ENCODE measurements around the gene CYBC1.

The CYBC1 gene

DNA sequence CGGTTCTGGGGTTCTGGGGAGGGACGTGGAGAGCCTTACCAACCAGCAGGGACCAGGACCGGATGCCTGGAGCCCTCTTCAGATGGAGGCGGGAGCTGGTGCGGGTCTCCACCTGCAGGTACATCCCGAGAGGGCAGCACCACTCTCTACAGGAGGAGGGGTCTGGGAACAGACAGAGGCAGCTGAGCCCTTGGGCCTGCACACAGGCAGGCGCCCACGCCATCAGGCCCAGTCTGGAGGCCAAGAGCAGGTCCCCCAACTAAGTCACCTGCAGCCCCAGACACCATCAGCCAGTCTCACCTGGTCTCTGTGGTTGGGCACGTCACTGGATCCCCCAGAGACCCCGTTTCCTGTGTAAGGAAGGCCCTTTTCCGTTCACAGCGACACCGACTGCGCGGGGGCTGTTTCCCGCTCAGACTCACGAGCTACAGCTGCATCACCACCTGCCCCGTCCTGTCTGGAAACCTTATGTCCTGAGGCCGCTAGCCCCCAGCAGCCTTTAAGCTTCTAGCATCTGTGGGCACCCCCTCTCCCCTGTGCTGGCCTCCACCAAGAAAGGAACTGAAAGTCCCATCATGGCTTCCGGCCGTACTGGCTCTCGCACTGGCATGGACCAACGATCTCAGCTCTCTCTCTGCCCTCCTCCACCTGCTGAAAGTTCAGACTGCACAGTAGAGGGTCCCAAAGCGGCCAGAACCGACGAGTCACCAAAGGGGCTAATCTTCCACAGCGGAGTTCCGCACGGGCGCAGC is 1.2 kb downstream of the CYBC1 start:
- no peak for DNase-seq

- DNase-seq: no peak
These were observed 2.7 kb downstream of the CYBC1 start for GRCh38 chr17:82447876-82448275.

DNA sequence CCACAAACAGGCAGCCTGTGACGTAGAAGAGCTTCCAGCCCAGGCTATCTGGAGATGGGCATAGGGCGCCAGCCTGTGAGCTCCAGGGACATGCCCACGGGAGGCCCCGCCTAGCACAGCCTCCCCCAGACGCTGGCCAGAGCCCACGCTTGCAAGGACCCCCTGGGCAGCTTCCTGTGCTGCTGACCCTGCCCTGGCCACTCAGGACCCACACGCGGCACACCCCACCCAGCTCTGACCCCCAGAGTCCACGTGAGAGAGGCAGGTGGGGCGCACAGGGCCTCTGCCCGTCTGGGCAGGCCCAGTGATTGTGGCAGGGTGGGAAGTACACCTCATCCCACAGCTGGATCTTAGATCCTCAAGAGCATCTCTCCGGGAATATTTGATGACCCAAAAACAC is 3.9 kb downstream of the CYBC1 start:
- DNase-seq: no peak

DNA sequence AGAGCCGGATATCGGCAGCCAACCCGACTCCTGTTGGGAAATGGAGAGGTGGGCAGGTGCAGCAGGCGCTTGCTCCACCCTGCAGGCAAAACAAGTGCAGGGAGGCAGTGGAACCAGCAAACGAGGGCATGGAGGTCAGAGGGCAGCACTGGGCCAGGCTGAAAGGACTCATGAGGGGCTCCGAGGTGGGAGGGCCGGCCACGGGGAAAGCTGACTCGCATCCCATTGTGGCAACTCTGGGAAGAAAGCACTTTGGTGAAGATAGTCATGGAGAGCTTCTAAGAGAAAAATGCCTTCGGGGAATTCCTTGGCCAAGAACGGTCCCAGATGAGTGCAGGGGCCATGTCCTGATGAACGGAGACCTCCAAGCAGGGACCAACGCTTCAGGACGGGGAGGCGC is 4.4 kb downstream of the CYBC1 start:
- DNase-seq: no peak

DNA sequence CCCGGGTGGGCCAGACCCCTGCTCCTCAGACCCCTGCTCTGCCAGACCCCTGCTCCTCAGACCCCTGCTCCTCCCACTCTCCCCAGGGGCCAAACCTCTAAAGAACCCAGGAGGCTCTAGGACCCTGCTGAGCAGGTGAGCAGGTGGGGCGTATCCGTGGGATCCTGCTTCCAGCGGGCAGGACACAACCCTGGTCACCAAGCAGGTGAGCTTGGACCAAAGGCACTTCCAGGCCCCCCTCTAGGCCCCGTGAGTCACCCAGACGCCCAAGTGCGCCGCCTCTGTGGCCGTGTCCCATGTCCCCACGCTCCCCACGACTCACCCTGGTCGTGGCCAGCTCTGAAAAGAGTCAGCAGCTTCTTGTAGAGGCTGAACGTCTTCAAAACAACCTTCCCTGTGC is 5.0 kb downstream of the CYBC1 start:
- no peak for DNase-seq

DNA sequence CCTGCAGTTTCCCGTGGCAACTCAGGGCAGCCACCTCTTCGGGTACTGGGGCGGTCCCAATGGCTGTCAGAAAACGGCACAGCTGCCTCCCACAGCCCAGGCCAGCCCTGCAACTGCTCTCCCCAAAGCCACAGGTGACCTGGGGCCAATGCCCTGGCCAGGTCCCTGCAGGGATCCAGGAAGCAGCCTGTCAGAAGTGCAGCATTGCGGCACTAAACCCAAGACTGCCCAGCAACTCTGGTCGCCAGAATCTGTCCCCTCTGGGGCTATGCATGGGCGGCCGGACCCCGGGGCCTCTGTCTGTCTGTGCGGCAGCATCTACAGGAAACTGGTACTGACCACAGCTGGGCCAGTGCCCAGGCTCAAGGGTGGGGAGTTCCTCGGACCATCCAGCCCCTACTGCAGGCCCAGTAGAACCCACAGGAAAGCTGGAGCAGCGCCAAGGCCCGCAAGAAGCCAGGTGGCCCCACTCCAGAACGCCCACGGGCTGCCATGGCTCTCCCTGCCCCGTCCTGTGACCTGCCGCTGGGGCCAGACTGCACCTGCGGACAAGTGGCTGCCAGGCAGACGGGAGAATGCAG is 5.5 kb downstream of the CYBC1 start:
- no peak for DNase-seq

DNA sequence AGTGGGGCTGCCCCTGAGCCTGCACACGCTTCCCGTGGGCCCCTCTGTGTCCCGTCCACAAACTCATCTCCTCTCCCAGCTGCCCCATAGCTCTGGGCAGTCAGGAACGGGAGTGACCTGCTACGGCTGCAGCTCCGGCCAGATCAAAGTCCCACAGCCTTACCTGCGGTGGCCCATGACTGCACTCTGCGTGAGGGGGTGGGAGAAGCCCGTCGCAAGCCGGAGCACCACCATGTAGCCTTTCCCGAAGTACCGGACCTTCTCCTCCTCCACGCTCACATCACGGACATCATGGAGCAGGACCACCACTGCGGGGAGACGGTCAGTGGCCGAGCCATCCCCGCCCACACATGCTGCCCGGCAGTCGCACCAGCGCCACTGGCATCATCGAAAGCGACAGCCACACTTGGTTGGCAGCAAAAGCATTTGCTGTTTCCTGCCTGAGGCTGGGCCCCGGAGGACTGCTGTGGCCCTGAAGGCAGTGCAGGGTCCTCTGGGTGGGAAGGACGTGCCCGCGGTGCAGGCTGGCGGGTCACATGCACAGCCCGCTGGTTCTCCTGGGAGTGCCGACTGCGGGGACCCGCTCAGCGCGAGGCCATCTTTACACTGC is 6.2 kb downstream of the CYBC1 start:
- no peak for DNase-seq

GRCh38 chr17:82443465-82444283 is 6.9 kb downstream of the CYBC1 start:
- no peak for DNase-seq

GRCh38 chr17:82442643-82443464 is 7.7 kb downstream of the CYBC1 start:
- no peak for DNase-seq

GRCh38 chr17:82441691-82442487 is 8.7 kb downstream of the CYBC1 start:
- DNase-seq: no peak

- no peak for DNase-seq
These were observed 9.4 kb downstream of the CYBC1 start for GRCh38 chr17:82440991-82441627.

DNA sequence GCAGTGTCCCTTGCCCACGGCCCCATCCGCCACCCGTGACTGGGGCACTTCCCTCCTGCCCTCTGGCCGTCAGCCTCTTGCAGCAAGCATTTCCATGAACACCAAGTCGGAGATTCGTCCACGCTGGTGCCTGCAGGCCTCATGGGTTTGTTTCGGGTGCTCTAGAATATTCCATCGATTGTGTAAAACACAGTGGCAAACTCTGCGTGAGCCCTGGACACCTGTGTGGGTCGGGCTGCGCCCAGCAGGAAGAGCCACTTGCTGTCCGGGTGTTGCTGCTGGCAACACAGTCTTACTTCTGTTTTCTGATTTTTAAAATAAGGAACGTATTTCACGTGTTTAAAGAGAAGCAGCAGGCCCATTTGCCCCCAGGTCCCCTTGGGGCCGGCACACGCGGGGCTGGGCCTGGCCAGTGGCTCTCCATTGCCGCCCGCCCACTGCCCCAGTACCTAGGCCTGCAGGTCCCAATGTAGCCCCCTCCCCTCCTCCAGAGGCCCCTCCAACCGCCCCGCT is 10.0 kb downstream of the CYBC1 start:
- no peak for DNase-seq

DNA sequence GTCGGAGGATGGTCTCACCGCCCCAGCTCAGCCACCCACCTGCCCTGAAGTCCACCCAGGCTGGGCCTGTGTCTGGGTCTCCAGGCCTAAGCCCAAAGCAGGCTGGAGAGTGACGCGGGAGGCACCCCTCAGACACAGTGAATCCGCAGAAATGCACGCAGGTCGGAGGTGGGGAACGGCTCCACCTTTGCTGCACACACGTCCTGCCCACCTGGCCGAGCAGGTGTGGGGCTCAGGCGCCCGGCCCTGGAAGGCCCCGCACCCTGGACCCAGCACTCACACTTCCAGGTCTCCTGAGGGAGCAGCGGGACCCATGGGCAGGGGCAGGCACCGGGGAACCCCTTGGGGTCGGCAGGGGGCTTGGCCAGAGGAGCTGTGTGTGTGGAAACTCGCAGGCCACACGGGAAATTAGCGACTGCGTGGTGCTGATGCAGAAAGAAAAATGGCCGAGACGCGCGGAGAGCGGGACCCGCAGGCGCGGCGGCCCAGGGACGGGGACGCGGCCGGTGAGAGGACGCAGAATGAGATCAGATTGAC is 10.7 kb downstream of the CYBC1 start:
- DNase-seq: no peak

DNA sequence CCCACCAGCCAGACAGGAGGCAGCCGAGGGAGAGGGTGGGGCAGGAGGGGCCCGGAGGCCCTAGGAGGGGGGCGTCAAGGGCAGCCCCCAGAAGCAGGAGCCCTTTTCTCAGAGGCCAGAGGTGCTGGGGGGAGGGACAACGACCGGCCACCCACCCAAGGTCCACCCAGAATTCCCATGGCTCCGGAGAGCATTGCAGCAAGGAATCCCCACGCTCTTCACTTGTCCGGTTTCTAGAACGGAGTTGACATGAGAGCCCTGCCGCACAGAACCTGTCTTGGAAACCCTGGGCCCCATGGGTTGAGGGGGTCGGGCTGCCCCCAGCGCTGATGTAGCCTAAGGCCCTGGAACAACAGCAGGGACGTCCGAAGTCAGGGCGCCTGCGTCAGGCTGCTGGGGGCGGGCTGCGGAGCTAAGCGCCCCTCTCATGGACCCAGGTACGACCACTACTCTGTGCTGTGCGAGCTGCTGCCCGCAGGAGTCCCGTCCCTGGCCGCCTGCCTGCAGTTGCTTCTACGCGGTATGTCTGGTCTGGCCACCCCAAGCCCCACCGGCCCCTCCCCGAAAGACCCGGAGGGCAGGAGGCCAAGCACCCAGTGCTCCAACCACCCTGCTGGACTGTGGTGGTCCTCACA is 11.2 kb downstream of the CYBC1 start:
- no peak for DNase-seq

DNA sequence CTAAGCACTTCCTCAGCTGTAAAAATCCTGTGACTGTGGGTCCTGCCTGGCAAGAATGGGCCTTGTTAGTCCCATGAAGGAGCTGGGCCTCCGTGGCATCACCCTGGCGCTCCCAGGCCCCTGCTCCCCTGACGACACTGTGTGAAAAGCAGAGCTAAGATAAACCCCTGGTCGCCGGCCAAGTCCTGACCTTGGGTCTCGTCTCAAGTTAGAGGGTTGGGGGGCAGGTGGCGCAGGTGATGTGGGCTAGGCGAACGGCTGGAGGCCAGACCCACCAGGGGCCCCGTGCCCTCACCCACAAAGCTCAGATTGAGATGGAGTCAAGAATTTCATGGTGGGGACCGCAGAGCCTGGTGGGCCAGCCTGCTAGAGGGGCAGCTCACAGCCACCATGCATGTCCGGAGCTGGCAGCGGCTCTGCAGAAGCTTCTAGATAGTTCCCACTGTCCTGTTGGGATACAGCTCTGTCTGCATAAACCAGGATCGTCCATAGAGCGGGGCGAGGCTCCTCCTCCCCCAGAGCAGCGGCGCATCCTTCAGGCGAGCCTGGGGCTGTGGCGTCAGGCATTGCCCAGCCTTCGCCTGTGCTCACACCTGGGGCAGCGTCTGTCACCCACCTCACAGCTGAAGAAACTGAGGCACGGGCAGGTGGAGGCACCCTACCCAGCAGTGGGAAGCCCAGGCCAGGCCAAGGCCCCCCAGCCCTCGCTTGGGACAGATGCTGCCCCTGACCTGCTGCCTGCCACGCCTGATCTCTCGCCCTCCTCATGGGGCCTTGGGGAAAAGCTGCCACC is 12.0 kb downstream of the CYBC1 start:
- no peak for DNase-seq

- no peak for DNase-seq
These were observed 13.3 kb downstream of the CYBC1 start for GRCh38 chr17:82437325-82437668.

DNA sequence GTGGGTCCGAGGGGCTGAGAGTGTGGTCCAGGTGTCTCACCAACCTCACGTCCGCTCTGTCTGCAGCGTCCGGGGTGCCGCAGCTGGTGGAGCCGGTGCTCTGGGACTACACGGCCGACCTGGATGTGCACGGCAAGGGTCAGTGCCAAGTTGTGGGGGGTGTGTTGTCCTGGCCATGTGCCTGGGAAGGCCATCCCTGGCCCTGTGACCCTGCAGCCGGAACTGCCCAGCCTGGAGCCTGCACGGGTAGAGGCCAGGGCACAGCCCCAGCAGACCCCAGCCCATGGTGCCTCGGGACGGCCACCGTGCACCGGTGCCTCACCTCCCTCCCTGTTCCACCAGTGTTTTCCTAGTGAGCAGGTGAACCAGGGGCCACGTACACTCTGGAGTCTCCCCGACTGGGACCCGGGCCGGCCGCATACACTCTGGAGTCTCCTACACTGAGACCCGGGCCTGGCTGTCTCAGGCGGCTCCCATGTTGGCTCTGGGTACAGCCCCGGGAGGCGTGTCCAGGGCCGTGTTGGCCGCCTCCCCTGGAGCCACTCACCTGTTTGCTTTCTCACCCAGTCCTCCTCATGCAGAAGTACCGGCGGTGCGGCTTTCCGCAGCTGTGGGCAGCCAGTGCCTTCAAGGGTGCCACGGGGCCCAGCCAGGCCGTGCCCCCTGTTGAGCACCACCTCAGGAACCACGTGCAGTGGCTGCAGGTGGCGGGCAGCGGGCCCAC is 13.8 kb downstream of the CYBC1 start:
- no peak for DNase-seq
